SK-N-MC (cell line): ENCODE measurements around the gene TMEFF2.

Source experiments
- DNase-seq: peaks from one replicate; pipeline ENCODE4 v3.0.0-alpha.2; 2011; ENCODE audit warnings: low read depth, low spot score
- H3K27ac ChIP-seq: fragments of 200-600 bp; sonication (generic); 2 replicates; pipeline ENCODE4 v1.5.1; 2016; ENCODE audit warnings: mixed run types
- H3K36me3 ChIP-seq: fragments of 200-600 bp; sonication (generic); 2 replicates; pipeline ENCODE4 v1.6.1; 2017; ENCODE audit warnings: antibody characterized with exemption, low read length, mixed read lengths; ENCODE audit not compliant: insufficient read depth
- H3K4me3 ChIP-seq: fragments of 200-600 bp; sonication (generic); 2 replicates; pipeline ENCODE4 v1.5.1; 2016
- H3K9ac ChIP-seq: fragments of 200-600 bp; sonication (generic); 2 replicates; pipeline ENCODE4 v1.8.0; 2017; ENCODE audit warnings: mixed run types, mixed read lengths; ENCODE audit not compliant: insufficient read length
- H3K9me3 ChIP-seq: fragments of 200-600 bp; sonication (generic); 2 replicates; pipeline ENCODE4 v1.6.1; 2017; ENCODE audit warnings: low read depth, mild to moderate bottlenecking, antibody characterized with exemption, low read length, moderate library complexity, mixed read lengths
- EZH2 ChIP-seq: fragments of 200-600 bp; sonication (generic); IDR thresholded peaks from one replicate; pipeline ENCODE4 v1.6.1; 2017; ENCODE audit warnings: antibody characterized with exemption
- FOXP2 ChIP-seq: optimal IDR thresholded peaks from 2 replicates; pipeline ENCODE3; 2011; ENCODE audit warnings: mild to moderate bottlenecking, moderate library complexity; ENCODE audit not compliant: insufficient read depth; ENCODE audit errors: extremely low read length, control extremely low read depth
- POLR2AphosphoS5 ChIP-seq: IDR thresholded peaks from 2 replicates; pipeline ENCODE4 v1.6.1; 2012; ENCODE audit warnings: mild to moderate bottlenecking, low read depth, low read length, borderline replicate concordance

The TMEFF2 gene

GRCh38 chr2:191946471-191947182 is 248.1 kb downstream of the TMEFF2 start:
- H3K36me3 ChIP-seq, result no peaks in the 10 kb centered on the region
- no peaks in the 10 kb centered on the region for H3K9me3 ChIP-seq
- no peak overlapping the region for H3K9ac ChIP-seq
- H3K27ac ChIP-seq, result no peak overlapping the region
- H3K4me3 ChIP-seq, result no peak overlapping the region
- DNase-seq, result no peak
- no peak for TF ChIP-seq FOXP2
- no peak for TF ChIP-seq POLR2AphosphoS5
- TF ChIP-seq EZH2, result no peak

DNA sequence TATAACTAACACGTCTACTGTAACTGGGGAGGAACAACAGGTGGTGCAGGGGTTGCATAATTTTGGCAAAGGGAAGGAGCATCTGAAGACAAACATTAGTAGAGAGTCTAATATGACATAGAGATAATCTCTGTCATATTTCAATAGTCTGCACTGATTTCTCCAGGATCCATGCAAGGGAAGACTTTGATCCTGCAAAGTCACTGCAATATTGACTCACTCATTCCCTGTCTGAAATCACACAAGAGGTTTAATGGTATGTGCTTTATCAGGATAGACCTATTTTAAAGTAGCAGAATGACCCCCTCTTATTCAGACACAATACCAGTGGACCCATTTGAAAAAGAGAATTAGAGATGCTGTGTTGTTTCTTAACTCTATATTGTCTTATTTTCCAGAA is 249.1 kb downstream of the TMEFF2 start:
- no peak for DNase-seq
- Histone ChIP-seq H3K27ac (no peak overlapping the region), H3K9me3 (no peaks in the 10 kb centered on the region), H3K36me3 (no peaks in the 10 kb centered on the region), H3K9ac (no peak overlapping the region), H3K4me3 (no peak overlapping the region)
- TF ChIP-seq EZH2, result no peak
- TF ChIP-seq FOXP2, result no peak
- TF ChIP-seq POLR2AphosphoS5, result no peak

GRCh38 chr2:191942739-191943103 is 252.0 kb downstream of the TMEFF2 start:
- DNase-seq, result no peak
- H3K9ac ChIP-seq, result no peak overlapping the region
- no peak overlapping the region for H3K27ac ChIP-seq

GRCh38 chr2:191942090-191942738 is 252.5 kb downstream of the TMEFF2 start:
- TF ChIP-seq FOXP2, result no peak
- H3K9ac ChIP-seq, result no peak overlapping the region
- no peaks in the 10 kb centered on the region for H3K36me3 ChIP-seq
- no peaks in the 10 kb centered on the region for H3K9me3 ChIP-seq
- H3K4me3 ChIP-seq, result no peak overlapping the region
- no peak overlapping the region for H3K27ac ChIP-seq
- no peak for DNase-seq

More at GRCh38 chr2:191942739-191943103, 252.0 kb downstream of the TMEFF2 start:
- no peak for TF ChIP-seq POLR2AphosphoS5
- TF ChIP-seq EZH2, result no peak
- no peak for TF ChIP-seq FOXP2
- Histone ChIP-seq H3K9me3 (no peaks in the 10 kb centered on the region), H3K36me3 (no peaks in the 10 kb centered on the region), H3K4me3 (no peak overlapping the region)

DNA sequence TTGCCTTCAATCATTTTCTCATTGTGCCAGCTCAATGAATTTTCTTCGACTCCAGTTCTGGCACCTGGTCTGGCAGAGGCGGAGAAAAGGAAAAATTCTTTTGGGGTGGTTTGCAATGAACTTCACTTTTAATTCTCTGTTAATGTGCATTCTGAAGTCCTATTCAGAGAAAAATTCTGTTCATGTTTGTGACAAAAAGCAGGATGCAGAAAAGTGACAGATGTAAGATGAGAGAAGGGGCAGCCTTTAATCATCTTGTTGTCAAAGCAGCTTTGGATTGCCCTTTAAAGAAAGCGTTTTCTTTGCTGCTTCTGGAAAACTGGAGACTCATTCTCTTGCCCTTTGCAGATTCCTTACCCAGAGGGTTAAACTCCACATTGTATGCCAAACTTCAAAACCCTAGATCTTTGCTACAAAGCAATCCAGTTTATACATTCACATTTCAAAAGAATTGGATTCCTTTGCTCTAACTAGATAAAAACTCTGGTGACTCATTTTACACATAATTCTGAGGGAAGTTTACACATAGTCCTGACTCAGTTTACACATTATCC is 253.3 kb downstream of the TMEFF2 start:
- Histone ChIP-seq H3K36me3 (no peaks in the 10 kb centered on the region), H3K9ac (no peak overlapping the region), H3K4me3 (no peak overlapping the region), H3K27ac (no peak overlapping the region), H3K9me3 (no peaks in the 10 kb centered on the region)
- no peak for TF ChIP-seq EZH2
- TF ChIP-seq POLR2AphosphoS5, result no peak
- no peak for TF ChIP-seq FOXP2
- DNase-seq, result no peak

- DNase-seq, result peak; percentile 87
- H3K9ac ChIP-seq, result no peak overlapping the region
- no peaks in the 10 kb centered on the region for H3K9me3 ChIP-seq
- peak overlapping the region; percentile 60 for H3K4me3 ChIP-seq
- H3K36me3 ChIP-seq, result no peaks in the 10 kb centered on the region
- H3K27ac ChIP-seq, result peak overlapping the region; percentile 60; the same call in 1 of the 2 replicates
- TF ChIP-seq FOXP2, result no peak
- peak; percentile 59; the same call in 1 of the 2 replicates for TF ChIP-seq POLR2AphosphoS5
These were observed 256.0 kb downstream of the TMEFF2 start for GRCh38 chr2:191938779-191939178.

GRCh38 chr2:191936882-191937405 is 257.8 kb downstream of the TMEFF2 start:
- Histone ChIP-seq H3K27ac (no peak overlapping the region), H3K36me3 (no peaks in the 10 kb centered on the region), H3K4me3 (no peak overlapping the region), H3K9me3 (no peaks in the 10 kb centered on the region), H3K9ac (no peak overlapping the region)
- no peak for TF ChIP-seq FOXP2
- no peak for TF ChIP-seq EZH2
- no peak for TF ChIP-seq POLR2AphosphoS5
- no peak for DNase-seq

DNA sequence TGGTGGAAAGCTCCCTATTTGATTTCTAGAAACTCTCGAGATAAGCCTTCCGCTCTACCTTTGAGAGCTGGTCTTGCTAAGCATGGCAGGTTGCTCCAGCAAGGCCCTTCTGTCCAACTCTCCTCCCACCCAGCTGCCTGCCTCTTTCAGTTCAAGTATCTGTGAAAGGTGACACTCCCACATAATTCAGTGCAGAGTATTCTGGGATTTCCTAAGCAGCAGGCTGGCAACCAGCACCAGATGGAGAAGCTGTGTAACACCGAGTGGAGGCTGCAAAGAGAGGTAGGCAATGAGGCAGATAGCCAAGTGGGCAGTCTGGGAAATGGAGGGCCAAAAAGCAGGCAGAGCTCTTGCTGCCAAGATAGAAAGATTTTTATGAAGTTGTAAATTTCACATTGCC is 259.5 kb downstream of the TMEFF2 start:
- Histone ChIP-seq H3K9ac (no peak overlapping the region), H3K4me3 (no peak overlapping the region), H3K36me3 (no peaks in the 10 kb centered on the region), H3K27ac (no peak overlapping the region), H3K9me3 (no peaks in the 10 kb centered on the region)
- TF ChIP-seq EZH2, result no peak
- DNase-seq, result no peak
